ENCODE data around the gene TBRG4.
A peak's percentile ranks its signal among the peaks of the same experiment; 100 is the strongest.

The TBRG4 gene

DNA sequence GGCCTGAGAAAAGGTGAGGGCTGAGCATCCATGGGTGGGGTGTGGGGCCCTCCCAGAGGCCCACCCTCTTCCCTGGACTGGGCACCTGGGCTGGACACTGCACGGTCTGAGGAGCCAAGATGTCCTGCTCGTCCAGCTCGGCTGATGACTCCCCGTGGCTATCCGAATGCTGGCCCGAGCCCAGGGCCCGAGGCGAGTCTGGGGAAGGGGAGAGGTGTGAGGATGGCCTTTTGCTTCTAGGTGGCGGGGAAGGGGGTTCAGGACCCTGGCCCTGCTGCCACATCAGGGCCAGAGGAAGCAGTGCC lies 29.9 kb downstream of the TBRG4 start:
- ATAC-seq (ENCODE audit: insufficient read depth, low read depth) (no peak), DNase-seq (no peak)
- Histone ChIP-seq H3K9me3 (ENCODE audit: insufficient read depth, low read length, severe bottlenecking) (no peaks in the 10 kb centered on the region), H3K79me2 (ENCODE audit: insufficient read depth, low read length) (no peaks in the 10 kb centered on the region), H3K9ac (ENCODE audit: low read depth, low read length) (no peak overlapping the region), H2AFZ (ENCODE audit: low read depth, low read length) (no peak overlapping the region), H4K20me1 (ENCODE audit: insufficient read depth, low read length) (peaks cover 13% of the 10 kb centered on the region), H3K4me2 (ENCODE audit: insufficient read depth, low read length) (no peak overlapping the region), H3K4me3 (ENCODE audit: low read depth in 1 of 2, low read length in 2 of 2) (no peak overlapping the region), H3K4me1 (ENCODE audit: insufficient read depth, low read length) (no peaks in the 10 kb centered on the region), H3K27ac (ENCODE audit: low read length) (no peak overlapping the region), H3K27me3 (ENCODE audit: insufficient read depth, low read length, poor library complexity) (no peaks in the 10 kb centered on the region), H3K36me3 (ENCODE audit: insufficient read depth, low read length) (peaks cover 6% of the 10 kb centered on the region)
- no peak for TF ChIP-seq EZH2 (IDR thresholded peaks at IDR 0.05; ENCODE audit: borderline replicate concordance, low read depth, low read length, severe bottlenecking)
- TF ChIP-seq, protein P1, sequence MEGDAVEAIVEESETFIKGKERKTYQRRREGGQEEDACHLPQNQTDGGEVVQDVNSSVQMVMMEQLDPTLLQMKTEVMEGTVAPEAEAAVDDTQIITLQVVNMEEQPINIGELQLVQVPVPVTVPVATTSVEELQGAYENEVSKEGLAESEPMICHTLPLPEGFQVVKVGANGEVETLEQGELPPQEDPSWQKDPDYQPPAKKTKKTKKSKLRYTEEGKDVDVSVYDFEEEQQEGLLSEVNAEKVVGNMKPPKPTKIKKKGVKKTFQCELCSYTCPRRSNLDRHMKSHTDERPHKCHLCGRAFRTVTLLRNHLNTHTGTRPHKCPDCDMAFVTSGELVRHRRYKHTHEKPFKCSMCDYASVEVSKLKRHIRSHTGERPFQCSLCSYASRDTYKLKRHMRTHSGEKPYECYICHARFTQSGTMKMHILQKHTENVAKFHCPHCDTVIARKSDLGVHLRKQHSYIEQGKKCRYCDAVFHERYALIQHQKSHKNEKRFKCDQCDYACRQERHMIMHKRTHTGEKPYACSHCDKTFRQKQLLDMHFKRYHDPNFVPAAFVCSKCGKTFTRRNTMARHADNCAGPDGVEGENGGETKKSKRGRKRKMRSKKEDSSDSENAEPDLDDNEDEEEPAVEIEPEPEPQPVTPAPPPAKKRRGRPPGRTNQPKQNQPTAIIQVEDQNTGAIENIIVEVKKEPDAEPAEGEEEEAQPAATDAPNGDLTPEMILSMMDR (IDR thresholded peaks at IDR 0.05; ENCODE audit: borderline replicate concordance, extremely low read depth, low read length, poor library complexity, severe bottlenecking), result no peak

DNA sequence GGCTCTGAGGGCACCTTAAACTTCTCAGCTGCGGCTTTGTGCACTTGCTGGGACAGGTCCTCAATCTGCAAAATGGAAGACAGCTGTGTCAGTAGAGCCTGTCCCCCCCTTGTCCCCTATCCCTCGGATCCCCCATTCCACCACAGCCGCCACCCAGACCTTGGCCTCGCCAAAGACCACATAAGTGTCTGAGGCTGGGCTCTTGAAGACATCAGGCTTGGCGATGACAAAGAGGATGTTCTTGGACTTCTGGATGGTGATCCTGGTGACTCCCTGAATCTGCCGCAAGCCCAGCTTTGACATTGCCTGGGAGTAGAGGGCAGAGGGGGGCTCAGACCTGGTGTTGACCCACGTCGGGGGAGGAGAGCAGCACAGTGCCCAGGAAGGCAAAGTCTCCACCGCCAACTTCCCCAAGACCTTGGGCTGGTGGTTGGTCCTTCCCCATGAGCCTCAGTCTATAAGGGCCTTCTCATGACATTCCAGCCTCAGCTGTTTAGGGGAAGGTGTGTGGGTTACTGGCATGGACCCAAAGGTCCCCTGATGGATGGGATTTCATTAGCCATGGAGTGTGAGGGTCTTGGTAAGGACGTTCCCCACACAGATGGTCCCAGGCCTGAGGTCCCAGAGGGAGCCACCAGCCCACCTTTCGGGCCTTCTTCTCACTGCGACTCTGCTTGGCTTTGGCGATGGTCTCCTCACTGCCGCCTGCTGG lies 30.4 kb downstream of the TBRG4 start:
- no peak overlapping the region for H2AFZ ChIP-seq (ENCODE audit: low read depth, low read length)
- DNase-seq, result no peak
- no peaks in the 10 kb centered on the region for H3K9me3 ChIP-seq (ENCODE audit: insufficient read depth, low read length, severe bottlenecking)
- H3K36me3 ChIP-seq (ENCODE audit: insufficient read depth, low read length), result peaks cover 12% of the 10 kb centered on the region
- no peak for TF ChIP-seq EZH2 (IDR thresholded peaks at IDR 0.05; ENCODE audit: borderline replicate concordance, low read depth, low read length, severe bottlenecking)
- TF ChIP-seq, protein P1 (IDR thresholded peaks at IDR 0.05; ENCODE audit: borderline replicate concordance, extremely low read depth, low read length, poor library complexity, severe bottlenecking), result no peak
- H3K4me1 ChIP-seq (ENCODE audit: insufficient read depth, low read length), result no peaks in the 10 kb centered on the region
- no peaks in the 10 kb centered on the region for H3K79me2 ChIP-seq (ENCODE audit: insufficient read depth, low read length)
- ATAC-seq (ENCODE audit: insufficient read depth, low read depth), result no peak
- H3K27ac ChIP-seq (ENCODE audit: low read length), result no peak overlapping the region
- H3K4me3 ChIP-seq (ENCODE audit: low read depth in 1 of 2, low read length in 2 of 2), result no peak overlapping the region
- H3K27me3 ChIP-seq (ENCODE audit: insufficient read depth, low read length, poor library complexity), result no peaks in the 10 kb centered on the region
- no peak overlapping the region for H3K9ac ChIP-seq (ENCODE audit: low read depth, low read length)
- H4K20me1 ChIP-seq (ENCODE audit: insufficient read depth, low read length), result peaks cover 16% of the 10 kb centered on the region
- no peak overlapping the region for H3K4me2 ChIP-seq (ENCODE audit: insufficient read depth, low read length)

DNA sequence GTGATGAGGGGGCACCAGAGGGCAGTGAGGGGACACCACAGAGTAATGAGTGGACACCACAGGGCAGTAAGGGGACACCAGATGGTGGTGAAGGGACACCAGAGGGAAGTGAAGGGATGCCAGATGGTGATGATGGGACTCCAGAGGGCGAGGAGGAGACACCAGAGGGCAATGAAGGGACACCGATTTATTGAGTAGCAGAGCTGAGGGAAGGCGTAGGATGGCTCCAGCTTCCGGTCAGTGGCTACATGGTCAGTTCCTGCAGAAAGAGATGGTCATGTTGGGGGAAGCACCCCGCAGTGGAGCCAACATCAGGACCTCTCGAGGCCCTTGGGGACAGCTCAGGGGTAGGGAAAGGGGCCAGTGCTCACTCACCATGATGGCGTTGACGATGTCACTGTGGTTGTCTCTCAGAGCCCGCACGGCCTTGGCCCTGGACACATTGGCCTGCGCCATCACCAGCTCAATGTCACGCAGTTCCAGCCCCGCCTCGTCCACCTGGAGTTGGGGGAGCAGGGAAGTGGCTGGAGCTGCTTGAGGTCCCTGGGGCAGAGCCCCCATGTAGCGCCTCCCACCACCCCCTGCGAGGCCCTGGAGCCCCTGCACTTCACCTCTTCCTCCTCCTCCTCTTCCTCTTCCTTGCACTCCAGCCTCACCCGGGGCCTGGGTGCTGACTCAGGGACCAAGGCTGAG lies 31.1 kb downstream of the TBRG4 start:
- no peak overlapping the region for H3K4me2 ChIP-seq (ENCODE audit: insufficient read depth, low read length)
- no peak overlapping the region for H2AFZ ChIP-seq (ENCODE audit: low read depth, low read length)
- DNase-seq (no peak), ATAC-seq (ENCODE audit: insufficient read depth, low read depth) (peak; percentile 27; the same call in 2 of the 3 replicates)
- no peaks in the 10 kb centered on the region for H3K79me2 ChIP-seq (ENCODE audit: insufficient read depth, low read length)
- no peaks in the 10 kb centered on the region for H3K4me1 ChIP-seq (ENCODE audit: insufficient read depth, low read length)
- no peak overlapping the region for H3K4me3 ChIP-seq (ENCODE audit: low read depth in 1 of 2, low read length in 2 of 2)
- no peak overlapping the region for H3K9ac ChIP-seq (ENCODE audit: low read depth, low read length)
- H3K27me3 ChIP-seq (ENCODE audit: insufficient read depth, low read length, poor library complexity), result no peaks in the 10 kb centered on the region
- TF ChIP-seq EZH2 (IDR thresholded peaks at IDR 0.05; ENCODE audit: borderline replicate concordance, low read depth, low read length, severe bottlenecking), result no peak
- TF ChIP-seq, protein P1 (IDR thresholded peaks at IDR 0.05; ENCODE audit: borderline replicate concordance, extremely low read depth, low read length, poor library complexity, severe bottlenecking), result no peak
- H3K27ac ChIP-seq (ENCODE audit: low read length), result no peak overlapping the region
- peaks cover 19% of the 10 kb centered on the region for H3K36me3 ChIP-seq (ENCODE audit: insufficient read depth, low read length)
- H3K9me3 ChIP-seq (ENCODE audit: insufficient read depth, low read length, severe bottlenecking), result no peaks in the 10 kb centered on the region
- H4K20me1 ChIP-seq (ENCODE audit: insufficient read depth, low read length), result peaks cover 23% of the 10 kb centered on the region
